SK-N-SH (cell line): ENCODE measurements around the gene CREB5. TPM values are rescaled to one million over a fixed set of nuclear protein-coding genes. Genes with fewer than 3 reads are reported as not detected.

ENCODE experiments used
- CTCF ChIA-PET: fragments of 300-600, 350-600 bp; formaldehyde crosslinking; extraction: SDS; loops from one replicate; lab custom pipeline; 2021; lab: Yijun Ruan, JAX
- POLR2A ChIA-PET: fragments of 350-600 bp; sonication (Branson Sonifier 250); formaldehyde crosslinking; extraction: SDS; loops from one replicate; lab custom pipeline; 2020; ENCODE audit warnings: antibody characterized with exemption, inconsistent platforms; lab: Yijun Ruan, JAX
- DNase-seq: peaks from one replicate; pipeline ENCODE4 v3.0.0; 2012
- H2AFZ ChIP-seq: fragments of 200-600 bp; sonication (generic); 2 replicates; pipeline ENCODE4 v1.8.1; 2016; ENCODE audit warnings: antibody characterized with exemption, mild to moderate bottlenecking, low read depth
- H3F3A ChIP-seq: fragments of 200-600 bp; sonication (generic); replicated peaks from 2 replicates; pipeline ENCODE3; 2016; ENCODE audit warnings: antibody characterized with exemption, mild to moderate bottlenecking; ENCODE audit not compliant: insufficient read depth
- H3K27ac ChIP-seq, 2 experiments: fragments of 200-500 bp in 1 of 2; fragments of 200-600 bp in 1 of 2; sonication (Bioruptor generic) in 1 of 2; sonication (generic), shearing (Covaris generic) in 1 of 2; 2 replicates each; pipeline versions ENCODE4 v1.5.1 to v1.6.1; 2014 to 2016; ENCODE audit warnings: low read depth in 2 of 2, inconsistent platforms in 1 of 2, low read length in 1 of 2, mild to moderate bottlenecking in 1 of 2, mixed read lengths in 1 of 2
- H3K27me3 ChIP-seq: fragments of 200-600 bp; sonication (generic), shearing (Covaris generic); 2 replicates; pipeline ENCODE4 v1.6.1; 2016; ENCODE audit warnings: mixed run types; ENCODE audit not compliant: insufficient read depth
- H3K36me3 ChIP-seq, 2 experiments: fragments of 200-500 bp in 1 of 2; fragments of 200-600 bp in 1 of 2; sonication (Bioruptor generic) in 1 of 2; sonication (generic) in 1 of 2; replicated peaks in 1 of 2; 2 replicates each; pipeline versions ENCODE3 to v1.5.1; 2014 to 2016; ENCODE audit warnings: low read length in 1 of 2, mild to moderate bottlenecking in 1 of 2; ENCODE audit not compliant: insufficient read depth in 2 of 2, control insufficient read depth in 1 of 2
- H3K4me1 ChIP-seq, 2 experiments: fragments of 200-500 bp in 1 of 2; fragments of 200-600 bp in 1 of 2; sonication (Bioruptor generic) in 1 of 2; sonication (generic), shearing (Covaris generic) in 1 of 2; 2 replicates each; pipeline versions ENCODE4 v1.5.1 to v1.6.1; 2014 to 2016; ENCODE audit warnings: low read depth in 1 of 2, low read length in 1 of 2, mixed run types in 1 of 2; ENCODE audit not compliant: insufficient read depth in 2 of 2, control insufficient read depth in 1 of 2
- H3K4me2 ChIP-seq: fragments of 200-600 bp; sonication (generic), shearing (Covaris generic); 2 replicates; pipeline ENCODE4 v1.6.1; 2017; ENCODE audit warnings: mixed run types
- H3K4me3 ChIP-seq, 2 experiments: fragments of 200-500 bp in 1 of 2; fragments of 200-600 bp in 1 of 2; sonication (Bioruptor generic) in 1 of 2; sonication (generic), shearing (Covaris generic) in 1 of 2; 2 replicates each; pipeline versions ENCODE4 v1.5.1 to v1.8.1; 2014 to 2016; ENCODE audit warnings: low read depth in 2 of 2, inconsistent platforms in 1 of 2, low read length in 1 of 2, mild to moderate bottlenecking in 1 of 2, mixed read lengths in 1 of 2, moderate library complexity in 1 of 2
- H3K79me2 ChIP-seq: fragments of 200-600 bp; sonication (generic); 2 replicates; pipeline ENCODE4 v1.8.1; 2017; ENCODE audit warnings: mild to moderate bottlenecking; ENCODE audit not compliant: insufficient read depth
- H3K9ac ChIP-seq: fragments of 200-600 bp; sonication (generic); 2 replicates; pipeline ENCODE4 v1.6.1; 2017; ENCODE audit warnings: mixed run types
- H3K9me2 ChIP-seq: fragments of 200-600 bp; sonication (generic); 2 replicates; pipeline ENCODE4 v1.6.1; 2017; ENCODE audit warnings: mixed run types
- H3K9me3 ChIP-seq: fragments of 200-600 bp; sonication (generic); 2 replicates; pipeline ENCODE4 v1.6.1; 2017; ENCODE audit warnings: mixed run types, mild to moderate bottlenecking, moderate library complexity
- H4K20me1 ChIP-seq: fragments of 200-600 bp; sonication (generic); 2 replicates; pipeline ENCODE4 v1.6.1; 2017; ENCODE audit warnings: mild to moderate bottlenecking, mixed run types; ENCODE audit not compliant: insufficient read depth
- CHD2 ChIP-seq: fragments of 150-350 bp; IDR thresholded peaks from 2 replicates; pipeline ENCODE4 v1.6.1; 2018; ENCODE audit warnings: low read length; ENCODE audit not compliant: partially characterized antibody
- ELF1 ChIP-seq: IDR thresholded peaks from 2 replicates; pipeline ENCODE4 v1.4.0; 2012
- EP300 ChIP-seq, 2 experiments: IDR thresholded peaks; 2 replicates each; pipeline versions ENCODE4 v1.4.0 to v1.6.1; 2012; ENCODE audit warnings: borderline replicate concordance in 1 of 2, low read depth in 1 of 2, low read length in 1 of 2
- FOSL2 ChIP-seq: IDR thresholded peaks from 2 replicates; pipeline ENCODE4 v1.4.0; 2012; ENCODE audit warnings: low read depth, mild to moderate bottlenecking, moderate library complexity, borderline replicate concordance
- FOXJ3 ChIP-seq: sonication (generic); formaldehyde crosslinking; IDR thresholded peaks from 2 replicates; pipeline ENCODE4 v1.5.1; 2020; ENCODE audit warnings: mild to moderate bottlenecking, missing genetic modification reagents
- FOXM1 ChIP-seq: IDR thresholded peaks from 2 replicates; pipeline ENCODE4 v1.4.0; 2012; ENCODE audit warnings: low read depth, mild to moderate bottlenecking
- GABPA ChIP-seq: IDR thresholded peaks from 2 replicates; pipeline ENCODE4 v1.4.0; 2012; ENCODE audit warnings: low read depth, mild to moderate bottlenecking
- MEF2A ChIP-seq: IDR thresholded peaks from 2 replicates; pipeline ENCODE4 v1.4.0; 2012; ENCODE audit warnings: low read depth, borderline replicate concordance
- NFIC ChIP-seq: IDR thresholded peaks from 2 replicates; pipeline ENCODE4 v1.4.0; 2012; ENCODE audit warnings: borderline replicate concordance
- NRF1 ChIP-seq: IDR thresholded peaks from 2 replicates; pipeline ENCODE4 v1.6.1; 2012; ENCODE audit warnings: low read depth, mild to moderate bottlenecking, low read length
- RCOR1 ChIP-seq: fragments of 150-350 bp; IDR thresholded peaks from 2 replicates; pipeline ENCODE4 v1.6.1; 2017; ENCODE audit warnings: antibody characterized with exemption, low read length
- REST ChIP-seq: IDR thresholded peaks from 2 replicates; pipeline ENCODE4 v1.6.1; 2012; ENCODE audit warnings: mild to moderate bottlenecking, low read depth, low read length, moderate library complexity
- RXRA ChIP-seq: IDR thresholded peaks from 2 replicates; pipeline ENCODE4 v1.4.0; 2012; ENCODE audit warnings: low read depth, mild to moderate bottlenecking, borderline replicate concordance
- TCF12 ChIP-seq: IDR thresholded peaks from 2 replicates; pipeline ENCODE4 v1.4.0; 2012
- TEAD4 ChIP-seq: IDR thresholded peaks from 2 replicates; pipeline ENCODE4 v1.4.0; 2012; ENCODE audit warnings: mild to moderate bottlenecking, borderline replicate concordance; ENCODE audit not compliant: insufficient read depth
- YY1 ChIP-seq: IDR thresholded peaks from 2 replicates; pipeline ENCODE4 v1.4.0; 2012; ENCODE audit warnings: low read depth, mild to moderate bottlenecking
- WGBS: methylation state at CpG from one replicate; pipeline ENCODE4 v1.1.6; 2017; ENCODE audit warnings: low lambda C conversion rate; 5-methylcytosine and 5-hydroxymethylcytosine counted together
- polyA plus RNA-seq, 3 experiments: library from polyadenylated mRNA; depleted of rRNA; stranded (reverse); fragments of >200 nt; gene quantifications; 2 replicates each; pipeline ENCODE4 v1.2.3, GENCODE V29; 2012

The CREB5 gene
- polyA plus RNA-seq, 1 of the 3 experiments (the other 2 are of a cell fraction), result 19.3 TPM

- Histone ChIP-seq H3F3A (no peaks in the 10 kb centered on the region), H3K4me3 (no peak overlapping the region), H2AFZ (no peak overlapping the region), H3K4me1 (peaks cover 0 to 6% of the 10 kb centered on the region in 2 experiments; a peak in 2 of 4 replicates), H3K36me3 (no peaks in the 10 kb centered on the region), H3K27ac (no peak overlapping the region), H3K9me2 (no peaks in the 10 kb centered on the region), H3K9me3 (no peaks in the 10 kb centered on the region), H3K4me2 (no peak overlapping the region), H3K9ac (no peak overlapping the region), H3K79me2 (no peaks in the 10 kb centered on the region), H4K20me1 (no peaks in the 10 kb centered on the region), H3K27me3 (no peaks in the 10 kb centered on the region; the same call in 1 of the 2 replicates)
- CTCF ChIA-PET, result interaction anchor here (1.8 kb wide), 1 partner anchor 209 kb away, joined by 5 read pairs; no protein-coding TSS in a partner anchor
- POLR2A ChIA-PET, result interaction anchor here (0.6 kb wide), 1 partner anchor 494 kb away, joined by 4 read pairs; no protein-coding TSS in a partner anchor
- 56% methylated on average over 5 of the region's 5 CpGs for WGBS
- no peak for TF ChIP-seq RCOR1
- TF ChIP-seq NRF1, result no peak
- no peak for TF ChIP-seq CHD2
- TF ChIP-seq ELF1, result no peak
- no peak for TF ChIP-seq TCF12
- no peak for TF ChIP-seq RXRA
- TF ChIP-seq GABPA, result no peak
- no peak for TF ChIP-seq FOXJ3 (CRISPR knock-in tag)
- DNase-seq, result no peak
Observed at GRCh38 chr7:28417321-28417940, 5.1 kb downstream of the CREB5 start.

GRCh38 chr7:28418311-28418710, 6.0 kb downstream of the CREB5 start:
- H3F3A ChIP-seq, result no peaks in the 10 kb centered on the region
- no peak overlapping the region for H3K27ac ChIP-seq
- ChIA-PET POLR2A (no interaction called here), CTCF (no interaction called here)
- H3K4me1 ChIP-seq, result peaks cover 0 to 6% of the 10 kb centered on the region in 2 experiments; a peak in 2 of 4 replicates
- no peaks in the 10 kb centered on the region for H3K9me2 ChIP-seq
- no peak for DNase-seq
- no peak overlapping the region for H3K4me3 ChIP-seq
- no peaks in the 10 kb centered on the region for H3K36me3 ChIP-seq
- no peaks in the 10 kb centered on the region for H3K27me3 ChIP-seq
- H3K79me2 ChIP-seq, result no peaks in the 10 kb centered on the region
- H3K9ac ChIP-seq, result no peak overlapping the region
- no peak overlapping the region for H3K4me2 ChIP-seq
- no peak for TF ChIP-seq FOSL2
- TF ChIP-seq NFIC, result no peak
- no peak for TF ChIP-seq YY1
- TF ChIP-seq GABPA, result no peak
- no peak for TF ChIP-seq EP300 (IDR thresholded peaks at IDR 0.05; ENCODE audit: borderline replicate concordance in 1 of 2, low read depth in 1 of 2, low read length in 1 of 2)
- TF ChIP-seq REST, result no peak
- no peak for TF ChIP-seq FOXM1
- TF ChIP-seq ELF1, result no peak
- TF ChIP-seq TEAD4, result no peak
- no peak for TF ChIP-seq MEF2A
- H3K9me3 ChIP-seq, result no peaks in the 10 kb centered on the region
- 73% methylated on average over 2 of the region's 2 CpGs for WGBS
- no peaks in the 10 kb centered on the region for H4K20me1 ChIP-seq
- no peak overlapping the region for H2AFZ ChIP-seq
